Transverse colon (tissue), 4 donors: ENCODE data around the gene RTP3. TPM values are rescaled to one million over a fixed set of nuclear protein-coding genes. Genes with fewer than 3 reads are reported as not detected.

Experiments
- DNase-seq: peaks from one replicate; pipeline ENCODE4 v3.0.0-alpha.2; 2019
- H3K27ac ChIP-seq, 4 donors: fragments of 200-600 bp; sonication (generic); 2 replicates each; pipeline ENCODE4 v1.5.1; 2016 to 2018; ENCODE audit warnings: inconsistent platforms in 4 of 4
- H3K27me3 ChIP-seq: fragments of 200-600 bp; sonication (generic); 2 replicates; pipeline ENCODE4 v1.5.1; 2017; ENCODE audit warnings: inconsistent platforms
- H3K36me3 ChIP-seq, 4 donors: fragments of 200-600 bp; sonication (generic); 2 replicates each; pipeline ENCODE4 v1.5.1; 2017 to 2019; ENCODE audit warnings: inconsistent platforms in 4 of 4
- H3K4me1 ChIP-seq, 4 donors: fragments of 200-600 bp; sonication (generic); 2 replicates each; pipeline ENCODE4 v1.5.1; 2017 to 2020; ENCODE audit warnings: inconsistent platforms in 4 of 4
- H3K4me3 ChIP-seq, 4 donors: fragments of 200-600 bp; sonication (generic); 1 replicate in 1 of 4; 2 replicates in 3 of 4; pipeline versions ENCODE4 v1.5.1 to v1.6.1; 2017 to 2019; ENCODE audit warnings: inconsistent platforms in 4 of 4
- H3K9me3 ChIP-seq, 2 donors: fragments of 200-600 bp; sonication (generic); 2 replicates each; pipeline ENCODE4 v1.5.1; 2017 to 2019; ENCODE audit warnings: inconsistent platforms in 2 of 2
- EP300 ChIP-seq: sonication (generic); formaldehyde crosslinking; IDR thresholded peaks from one replicate; pipeline ENCODE4 v1.6.1; 2017; ENCODE audit warnings: antibody characterized with exemption, low read depth
- POLR2A ChIP-seq: fragments of 450-650 bp; IDR thresholded peaks from one replicate; pipeline ENCODE4 v1.6.1; 2016; ENCODE audit warnings: antibody characterized with exemption, mild to moderate bottlenecking, moderate library complexity
- POLR2AphosphoS5 ChIP-seq, 3 donors: sonication (generic); formaldehyde crosslinking; IDR thresholded peaks; one replicate each; pipeline ENCODE4 v1.6.1; 2016; ENCODE audit warnings: antibody characterized with exemption in 3 of 3
- WGBS, 2 donors: methylation state at CpG; one replicate each; pipeline ENCODE4 v1.1.5; 2018; ENCODE audit warnings: low coverage in 1 of 2; 5-methylcytosine and 5-hydroxymethylcytosine counted together
- in situ Hi-C, 4 donors: fragments of 200-750 bp; cut with MboI; loops; one replicate each; pipeline versions ENCODE4 v1.15.0 to v1.15.1; 2017; ENCODE audit warnings: low sequenced_read_pairs in 3 of 4, low pct_ligation_motif_present in 1 of 4, low pct_unique_long_range_greater_than_20kb in 1 of 4
- intact Hi-C: fragments of 100-400 bp; cut with DNase I; formaldehyde crosslinking; loops from one replicate; pipeline ENCODE4 v1.15.1; 2023; ENCODE audit warnings: low total_unique reads
- total RNA-seq, 4 donors: library from RNA; depleted of rRNA; stranded (reverse); fragments of >200 nt; gene quantifications; one replicate each; pipeline ENCODE4 v1.1.0, GENCODE V29; 2016
- TF ChIP-seq, protein P1 (sequence below), 5 experiments: fragments of 200-600 bp in 3 of 5; fragments of 450-650 bp in 2 of 5; sonication (generic) in 3 of 5; IDR thresholded peaks; 1 replicate in 2 of 5; 2 replicates in 3 of 5; pipeline ENCODE4 v1.5.1; 2016 to 2017; ENCODE audit warnings: antibody characterized with exemption in 5 of 5, inconsistent platforms in 3 of 5, mild to moderate bottlenecking in 2 of 5, moderate library complexity in 1 of 5

RTP3 gene
- total RNA-seq: not detected

GRCh38 chr3:46497556-46498265 lies at the start of gene RTP3:
Gene RTP3 (plus strand): TSS chr3:46497976. CDS start chr3:46498063, 87 bp downstream.
- WGBS, 2 donors: 70 to 74% methylated on average over 2 to 9 of the region's 9 CpGs
- in situ Hi-C loops (no loop called here), intact Hi-C loops (no loop called here)
- H3K27me3 ChIP-seq: no peaks in the 10 kb centered on the region
- no peak within 1 kb of the TSS for H3K27ac ChIP-seq
- no peaks in the 10 kb centered on the region for H3K9me3 ChIP-seq
- DNase-seq: no peak
- TF ChIP-seq EP300: no peak
- no peaks in the 10 kb centered on the region for H3K4me1 ChIP-seq
- no peaks in the 10 kb centered on the region for H3K36me3 ChIP-seq
- H3K4me3 ChIP-seq: no peak within 1 kb of the TSS

DNA sequence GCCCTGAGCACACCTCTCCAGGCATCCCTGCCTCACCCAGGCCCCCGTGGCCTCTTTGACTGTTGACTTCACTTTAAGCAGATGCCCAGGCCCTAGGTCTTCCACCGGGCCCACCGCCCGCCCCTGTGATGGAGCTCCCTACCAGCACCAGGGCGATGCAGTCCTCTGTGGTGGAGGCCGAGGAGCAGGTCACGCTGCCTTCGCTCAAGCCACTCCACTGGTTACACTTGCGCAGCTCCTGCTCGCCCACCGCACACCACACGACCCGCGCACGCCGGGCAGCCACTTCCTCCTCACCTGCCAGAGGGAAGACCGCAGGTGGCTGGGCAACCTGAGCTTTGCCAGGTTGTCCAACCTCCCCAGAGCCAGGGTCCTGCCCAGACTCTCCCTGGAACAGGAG lies 49.1 kb upstream of the RTP3 start:
- Histone ChIP-seq H3K27ac (no peak overlapping the region), H3K4me3 (no peak overlapping the region), H3K9me3 (no peaks in the 10 kb centered on the region), H3K36me3 (no peaks in the 10 kb centered on the region), H3K4me1 (no peaks in the 10 kb centered on the region), H3K27me3 (no peaks in the 10 kb centered on the region)
- no peak for TF ChIP-seq POLR2A
- no peak for TF ChIP-seq EP300
- TF ChIP-seq, protein P1, sequence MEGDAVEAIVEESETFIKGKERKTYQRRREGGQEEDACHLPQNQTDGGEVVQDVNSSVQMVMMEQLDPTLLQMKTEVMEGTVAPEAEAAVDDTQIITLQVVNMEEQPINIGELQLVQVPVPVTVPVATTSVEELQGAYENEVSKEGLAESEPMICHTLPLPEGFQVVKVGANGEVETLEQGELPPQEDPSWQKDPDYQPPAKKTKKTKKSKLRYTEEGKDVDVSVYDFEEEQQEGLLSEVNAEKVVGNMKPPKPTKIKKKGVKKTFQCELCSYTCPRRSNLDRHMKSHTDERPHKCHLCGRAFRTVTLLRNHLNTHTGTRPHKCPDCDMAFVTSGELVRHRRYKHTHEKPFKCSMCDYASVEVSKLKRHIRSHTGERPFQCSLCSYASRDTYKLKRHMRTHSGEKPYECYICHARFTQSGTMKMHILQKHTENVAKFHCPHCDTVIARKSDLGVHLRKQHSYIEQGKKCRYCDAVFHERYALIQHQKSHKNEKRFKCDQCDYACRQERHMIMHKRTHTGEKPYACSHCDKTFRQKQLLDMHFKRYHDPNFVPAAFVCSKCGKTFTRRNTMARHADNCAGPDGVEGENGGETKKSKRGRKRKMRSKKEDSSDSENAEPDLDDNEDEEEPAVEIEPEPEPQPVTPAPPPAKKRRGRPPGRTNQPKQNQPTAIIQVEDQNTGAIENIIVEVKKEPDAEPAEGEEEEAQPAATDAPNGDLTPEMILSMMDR (IDR thresholded peaks at IDR 0.05): no peak
- no peak for TF ChIP-seq POLR2AphosphoS5 (IDR thresholded peaks at IDR 0.05)
- intact Hi-C loops (no loop called here), in situ Hi-C loops (loop anchor here in 2 of 4 donors (10.0 to 25.0 kb wide), 2 partner anchors 364 to 686 kb away; no protein-coding TSS in a partner anchor)
- 86% methylated on average over 17 of the region's 17 CpGs; no CpG with 5 or more reads in 1 of the 2 donors for WGBS, 2 donors
- no peak for DNase-seq

DNA sequence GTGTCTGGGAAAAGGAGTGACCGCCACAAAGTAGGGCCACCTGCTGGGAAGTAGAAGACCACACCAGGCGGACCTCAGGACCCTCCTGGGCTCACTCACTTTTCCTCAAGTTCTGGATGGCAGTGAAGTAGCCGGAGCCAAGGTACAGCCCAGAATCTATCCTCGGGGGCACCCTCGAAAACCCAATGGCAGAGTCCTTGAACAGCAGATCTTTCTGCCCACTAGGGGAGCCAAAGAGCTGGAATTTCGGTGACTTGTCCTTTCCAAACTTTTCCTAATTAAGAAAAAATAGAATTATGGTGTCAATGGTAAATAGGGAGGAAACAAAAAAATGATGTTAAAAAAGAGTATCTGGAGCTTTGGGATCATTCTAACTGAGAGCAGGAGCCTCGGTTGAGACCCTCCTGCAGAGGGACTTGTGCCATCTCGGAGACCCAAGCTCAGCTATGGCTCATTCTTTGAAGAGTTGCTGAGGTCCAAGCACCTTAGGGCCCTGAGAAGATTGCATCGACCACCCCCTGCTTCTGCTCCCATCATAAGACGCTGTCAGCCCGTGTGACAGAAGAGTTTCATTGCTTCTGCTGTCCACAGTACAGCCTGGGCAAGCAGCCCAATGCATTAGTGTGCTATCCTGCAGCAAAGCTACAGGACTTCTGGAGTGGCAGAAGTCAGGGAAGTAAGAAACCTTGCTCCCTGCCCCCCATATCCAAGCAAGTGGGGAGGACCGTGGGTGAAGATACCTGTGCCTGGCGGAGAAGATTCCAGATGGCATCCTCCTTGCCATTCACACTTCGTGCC lies 47.8 kb upstream of the RTP3 start:
- in situ Hi-C loops (loop anchor here in 2 of 4 donors (10.0 to 25.0 kb wide), 2 partner anchors 365 to 688 kb away; no protein-coding TSS in a partner anchor), intact Hi-C loops (no loop called here)
- no peaks in the 10 kb centered on the region for H3K36me3 ChIP-seq
- no peak for DNase-seq
- H3K4me1 ChIP-seq: no peaks in the 10 kb centered on the region
- no peak for TF ChIP-seq POLR2AphosphoS5 (IDR thresholded peaks at IDR 0.05)
- no peak for TF ChIP-seq POLR2A
- TF ChIP-seq, protein P1 (IDR thresholded peaks at IDR 0.05): peak; percentile 29 to 58 (median 48)
- no peak for TF ChIP-seq EP300
- WGBS, 2 donors: 74 to 76% methylated on average over 3 to 14 of the region's 14 CpGs
- H3K27me3 ChIP-seq: no peaks in the 10 kb centered on the region
- no peak overlapping the region for H3K27ac ChIP-seq
- H3K4me3 ChIP-seq: no peak overlapping the region
- H3K9me3 ChIP-seq: no peaks in the 10 kb centered on the region

DNA sequence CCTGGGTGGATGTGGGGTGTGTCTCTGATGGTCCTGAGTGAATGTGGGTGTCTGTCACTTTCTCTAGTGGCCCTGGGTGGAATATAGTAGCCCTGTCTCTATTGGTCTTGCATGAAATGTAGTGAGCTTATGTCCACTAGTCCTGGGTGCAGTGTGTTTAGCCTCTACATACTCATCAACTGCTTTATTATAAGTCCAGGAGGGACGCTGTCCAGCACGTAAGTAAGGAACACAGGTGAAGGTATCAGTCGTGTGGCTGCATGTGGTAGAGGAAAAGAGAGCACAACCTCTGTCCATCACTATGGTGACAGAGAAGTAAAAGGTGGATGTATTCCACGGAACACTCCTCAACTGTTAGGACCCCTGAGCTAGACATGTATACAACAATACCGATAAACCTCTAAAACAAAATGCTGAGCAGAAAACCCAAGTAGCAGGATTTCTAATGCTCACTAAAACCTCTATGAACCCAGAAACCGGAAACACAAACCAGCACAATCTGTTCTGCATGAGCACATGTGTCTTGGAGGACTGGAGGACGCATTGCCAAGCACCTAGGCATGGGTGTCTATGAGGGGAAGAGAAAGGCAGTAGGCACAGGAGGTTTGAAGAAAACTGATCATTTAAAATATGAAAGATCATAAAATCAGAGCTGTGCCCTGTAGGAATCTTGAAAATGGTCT lies 44.1 kb upstream of the RTP3 start:
- Histone ChIP-seq H3K9me3 (no peaks in the 10 kb centered on the region), H3K4me1 (no peaks in the 10 kb centered on the region), H3K27ac (no peak overlapping the region), H3K27me3 (no peaks in the 10 kb centered on the region), H3K36me3 (no peaks in the 10 kb centered on the region), H3K4me3 (no peak overlapping the region)
- no peak for DNase-seq
- TF ChIP-seq, protein P1 (IDR thresholded peaks at IDR 0.05): no peak
- TF ChIP-seq POLR2A (no peak), EP300 (no peak), POLR2AphosphoS5 (IDR thresholded peaks at IDR 0.05) (no peak)
- 82 to 90% methylated on average over 5 to 6 of the region's 7 CpGs for WGBS, 2 donors
- intact Hi-C loops: no loop called here
- in situ Hi-C loops: no loop called here
